ENCODE results near the gene TMEM53.

DNA sequence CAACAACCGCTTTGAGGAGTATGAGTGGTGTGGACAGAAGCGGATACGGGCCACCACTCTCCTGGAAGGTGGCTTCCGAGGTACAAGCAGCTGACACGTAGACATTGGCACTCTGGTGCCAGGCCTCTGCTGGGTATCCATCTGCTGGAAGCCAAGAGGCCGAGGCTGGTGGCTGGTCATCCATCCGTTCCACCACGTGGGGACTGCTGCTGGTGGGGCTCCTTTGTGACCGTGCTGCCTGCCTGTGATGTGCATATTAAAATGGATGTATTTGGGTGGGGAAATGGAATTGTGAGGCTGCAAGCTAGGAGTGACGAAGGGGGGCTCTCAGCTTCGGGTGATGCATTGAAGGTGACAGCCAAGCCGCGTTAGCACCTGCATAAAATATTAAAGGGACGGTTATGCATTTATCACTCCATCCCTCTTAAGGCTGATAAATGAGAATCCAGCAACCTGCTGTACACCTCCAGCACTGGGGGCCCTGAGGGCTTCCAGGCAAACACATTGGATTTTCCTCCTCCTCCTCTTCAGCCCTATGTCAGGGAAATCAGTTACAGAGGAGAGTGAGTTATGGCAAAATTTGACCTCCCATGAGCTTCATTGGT lies 38.1 kb downstream of the TMEM53 start:
- TF ChIP-seq CTCF (conservative IDR thresholded peaks at IDR 0.05) = no peak
- TF ChIP-seq ZFX (IDR thresholded peaks at IDR 0.05) = no peak

Data from C4-2B (cell line).